OCI-LY3 (cell line): ENCODE measurements around the gene ZBTB5.

ENCODE experiments used
- CTCF ChIP-seq: fragments of 200-600, 300-600 bp; sonication (generic); IDR thresholded peaks from 2 replicates; pipeline ENCODE4 v1.5.1; 2014; ENCODE audit warnings: antibody characterized with exemption, low read length, low read depth
- EZH2phosphoT487 ChIP-seq: fragments of 200-600 bp; shearing (Covaris generic); IDR thresholded peaks from 2 replicates; pipeline ENCODE4 v1.6.1; 2018; ENCODE audit warnings: antibody characterized with exemption, mixed run types, low read depth

GRCh38 chr9:37417252-37417803, 47.9 kb downstream of the ZBTB5 start:
- TF ChIP-seq CTCF (no peak), EZH2phosphoT487 (no peak)
